Mucosa of descending colon (tissue), 3 donors: ENCODE results near the gene FLT1. TPM values are rescaled to one million over a fixed set of nuclear protein-coding genes. Genes with fewer than 3 reads are reported as not detected.
A peak's percentile ranks its signal among the peaks of the same experiment; 100 is the strongest.

ENCODE experiments used
- ATAC-seq: fragments of 200-7000 bp; cut with Tn5 transposase; one replicate; pipeline ENCODE4 v1.9.1; 2020; ENCODE audit warnings: mild to moderate bottlenecking, moderate library complexity
- DNase-seq, 3 donors: peaks; one replicate each; pipeline ENCODE4 v3.0.0-alpha.2; 2020
- H3K36me3 ChIP-seq: fragments of 200-600 bp; one replicate; pipeline ENCODE4 v1.8.0; 2021; ENCODE audit warnings: low read depth, mild to moderate bottlenecking
- H3K4me1 ChIP-seq: fragments of 200-600 bp; one replicate; pipeline ENCODE4 v1.8.0; 2021; ENCODE audit warnings: low read depth, mild to moderate bottlenecking
- H3K4me3 ChIP-seq: fragments of 200-600 bp; one replicate; pipeline ENCODE4 v1.8.0; 2021; ENCODE audit warnings: mild to moderate bottlenecking
- H3K9me3 ChIP-seq: fragments of 200-600 bp; one replicate; pipeline ENCODE4 v1.8.0; 2021; ENCODE audit warnings: mild to moderate bottlenecking
- CTCF ChIP-seq: fragments of 200-600 bp; IDR thresholded peaks from one replicate; pipeline ENCODE4 v1.8.0; 2022; ENCODE audit warnings: antibody characterized with exemption, mild to moderate bottlenecking
- intact Hi-C, 2 donors: fragments of 100-400 bp; cut with DNase I in 1 of 2; cut with micrococcal nuclease in 1 of 2; formaldehyde crosslinking; loops; one replicate each; pipeline versions ENCODE4 v1.11.0 to v1.11.1; 2022; cut with DNase I, micrococcal nuclease
- total RNA-seq, 3 donors: library from RNA; stranded (reverse); fragmentation: NEBNext Ultra II Directional in 2 of 3; extraction: Animal tissue kit (Norgen Biotek cat#: 25700) in 2 of 3; gene quantifications; one replicate each; pipeline versions ENCODE4 v1.2.1 to v1.2.4, GENCODE V29; 2021 to 2023
- donor health status: DM: no; HTN: no; CAD: no; lungs with moderate emphysema.
- donor health status: DM: no; HTN: no; CAD: no.
- donor health status: DM: no; HTN: yes; CAD: no.

FLT1 gene
- total RNA-seq, 3 donors from 2014 or later: 3.8 to 9.2 (median 4.0) TPM

- intact Hi-C loops: no loop called here
- Histone ChIP-seq H3K4me3 (no peak overlapping the region), H3K4me1 (peaks cover 17% of the 10 kb centered on the region), H3K36me3 (no peaks in the 10 kb centered on the region), H3K9me3 (no peaks in the 10 kb centered on the region)
- no peak for ATAC-seq
- TF ChIP-seq CTCF: no peak
- DNase-seq: no peak
Measured at GRCh38 chr13:28498481-28499115, 3.7 kb upstream of the FLT1 start.

GRCh38 chr13:28497143-28497876 is 2.4 kb upstream of the FLT1 start:
- intact Hi-C loops: no loop called here
- Histone ChIP-seq H3K36me3 (no peaks in the 10 kb centered on the region), H3K4me1 (peaks cover 17% of the 10 kb centered on the region), H3K4me3 (no peak overlapping the region), H3K9me3 (no peaks in the 10 kb centered on the region)
- DNase-seq (no peak), ATAC-seq (no peak)
- TF ChIP-seq CTCF: no peak

- H3K36me3 ChIP-seq: no peaks in the 10 kb centered on the region
- H3K4me3 ChIP-seq: no peak overlapping the region
- intact Hi-C loops: no loop called here
- no peaks in the 10 kb centered on the region for H3K9me3 ChIP-seq
- ATAC-seq: no peak
- TF ChIP-seq CTCF: no peak
- no peak for DNase-seq
- H3K4me1 ChIP-seq: peaks cover 17% of the 10 kb centered on the region
Measured at GRCh38 chr13:28496188-28496564, 1.2 kb upstream of the FLT1 start.

DNA sequence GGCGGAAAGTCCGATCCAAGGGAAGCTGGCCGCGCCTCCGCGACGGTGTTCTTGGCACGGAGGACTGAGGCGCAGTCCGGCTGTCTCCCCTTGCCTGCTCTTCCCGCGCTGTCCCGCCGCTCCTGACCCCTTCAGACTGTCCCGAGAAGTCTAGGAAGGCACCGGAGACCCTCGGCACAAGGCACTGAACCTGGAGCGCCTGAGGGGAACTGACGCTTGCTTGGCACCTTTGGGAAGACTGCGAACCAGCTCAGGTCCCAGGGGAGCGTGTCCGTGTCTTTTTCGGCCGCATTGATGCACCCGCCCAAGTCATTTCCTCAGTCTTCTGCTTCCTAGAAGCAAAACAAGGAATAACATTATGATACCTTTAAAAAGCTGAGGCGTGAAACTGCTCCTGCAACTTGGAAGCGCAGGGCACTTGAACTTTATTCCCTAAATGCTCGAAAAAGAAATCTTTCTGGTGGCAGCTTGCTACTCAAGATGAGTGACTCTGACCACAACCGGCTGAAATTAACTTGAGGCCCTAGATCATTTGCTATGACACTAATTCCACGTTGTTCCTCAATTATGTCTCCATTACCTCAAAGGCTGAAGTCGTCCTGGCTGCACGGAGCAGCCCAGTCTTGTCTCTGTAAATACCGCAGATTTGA is 735 bp upstream of the FLT1 start:
- no peak for TF ChIP-seq CTCF
- Histone ChIP-seq H3K36me3 (no peaks in the 10 kb centered on the region), H3K4me3 (no peak overlapping the region), H3K9me3 (no peaks in the 10 kb centered on the region), H3K4me1 (peaks cover 17% of the 10 kb centered on the region)
- no peak for DNase-seq
- no peak for ATAC-seq
- intact Hi-C loops: no loop called here

DNA sequence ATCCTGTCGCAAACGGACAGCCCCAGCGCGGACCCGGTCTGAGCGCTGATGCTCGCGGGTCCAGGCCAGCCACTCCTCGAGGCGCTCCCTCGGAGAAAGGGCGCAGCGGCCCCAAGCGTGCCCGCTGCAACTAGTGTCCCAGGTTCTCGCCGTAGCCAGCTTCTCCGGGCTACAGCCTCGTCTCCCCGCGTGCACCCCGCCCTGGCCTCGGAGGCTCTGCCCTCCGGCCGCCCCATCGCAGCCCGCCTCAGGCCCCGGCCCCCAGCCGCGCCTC is 487 bp downstream of the FLT1 start:
- no peak for TF ChIP-seq CTCF
- intact Hi-C loops: no loop called here
- Histone ChIP-seq H3K4me1 (peaks cover 17% of the 10 kb centered on the region), H3K9me3 (no peaks in the 10 kb centered on the region), H3K4me3 (no peak overlapping the region), H3K36me3 (no peaks in the 10 kb centered on the region)
- peak; percentile 27 for ATAC-seq
- DNase-seq: peak in 1 of 3 donors; percentile 46
